Stimulated activated CD4-positive, alpha-beta T cell treated with anti-CD3 and anti-CD28 coated beads, Interleukin-1b, Interleukin-23, amount 100 ng/mL, for 1 hour (primary cell): Measurements from ENCODE around the gene TKT.
A peak's percentile ranks its signal among the peaks of the same experiment; 100 is the strongest.

Experiments
- DNase-seq, 2 donors: peaks; one replicate each; pipeline ENCODE4 v3.0.0-alpha.2; 2020; ENCODE audit warnings: low read depth in 2 of 2

The TKT gene

GRCh38 chr3:53224536-53224935, 31.3 kb downstream of the TKT start:
- no peak for DNase-seq

- no peak for DNase-seq
Observed at GRCh38 chr3:53224026-53224425, 31.8 kb downstream of the TKT start.

DNA sequence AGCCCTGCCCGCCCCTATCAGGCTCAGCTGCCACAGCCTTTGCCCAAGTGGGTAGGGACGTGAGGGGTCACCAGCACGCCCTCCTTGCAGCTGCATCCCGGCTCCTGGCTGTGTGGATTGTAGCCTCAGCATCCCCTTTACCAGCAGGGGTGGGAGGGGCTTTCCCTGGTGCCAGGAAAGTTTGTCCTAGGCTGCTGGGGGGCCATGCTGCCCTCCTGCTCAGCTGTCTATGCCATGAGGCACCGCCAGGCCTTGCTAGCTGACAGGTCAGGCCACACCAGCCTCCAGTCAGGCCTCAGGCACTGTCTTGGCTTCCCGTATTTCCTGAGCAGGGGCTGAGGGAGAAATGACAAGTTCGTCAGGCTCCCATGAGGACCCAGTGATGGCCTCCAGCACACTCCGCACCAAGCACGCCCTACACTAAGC, 32.3 kb downstream of the TKT start:
- no peak for DNase-seq

- DNase-seq: no peak
Observed at GRCh38 chr3:53223025-53223424, 32.8 kb downstream of the TKT start.

GRCh38 chr3:53222183-53222901, 33.5 kb downstream of the TKT start:
- no peak for DNase-seq

DNA sequence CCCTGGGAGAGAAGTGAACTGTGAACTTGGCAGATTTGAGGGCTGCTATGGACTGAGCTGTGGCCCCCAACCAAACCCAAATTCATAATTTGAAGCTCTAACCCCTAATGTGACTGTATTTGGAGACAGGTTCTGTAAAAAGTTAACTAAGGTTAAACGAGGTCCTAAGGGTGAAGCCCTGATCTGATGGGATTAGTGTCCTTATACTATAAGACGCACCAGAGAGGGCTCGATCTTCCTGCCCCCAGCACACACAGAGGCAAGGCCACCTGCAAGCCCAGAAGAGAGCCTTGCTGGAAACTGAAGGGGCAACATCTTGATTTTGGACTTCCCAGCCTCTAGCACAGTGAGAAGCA, 34.0 kb downstream of the TKT start:
- no peak for DNase-seq

DNA sequence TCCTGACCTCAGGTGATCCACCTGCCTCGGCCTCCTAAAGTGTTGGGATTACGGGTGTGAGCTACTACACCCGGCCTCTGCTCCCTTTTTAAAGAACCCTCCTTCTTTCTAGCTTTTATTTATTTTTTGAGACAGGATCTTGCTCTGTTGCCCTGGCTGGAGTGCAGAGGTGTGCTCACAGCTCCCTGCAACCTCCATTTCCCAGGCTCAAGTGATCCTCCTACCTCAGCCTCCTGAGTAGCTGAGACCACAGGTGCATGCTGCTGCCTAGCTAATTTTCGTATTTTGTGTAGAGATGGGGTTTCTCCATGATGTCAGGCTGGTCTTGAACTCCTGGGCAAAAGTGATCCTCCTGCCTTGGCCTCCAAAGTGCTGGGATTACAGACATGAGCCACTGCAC, 34.5 kb downstream of the TKT start:
- DNase-seq: no peak

DNA sequence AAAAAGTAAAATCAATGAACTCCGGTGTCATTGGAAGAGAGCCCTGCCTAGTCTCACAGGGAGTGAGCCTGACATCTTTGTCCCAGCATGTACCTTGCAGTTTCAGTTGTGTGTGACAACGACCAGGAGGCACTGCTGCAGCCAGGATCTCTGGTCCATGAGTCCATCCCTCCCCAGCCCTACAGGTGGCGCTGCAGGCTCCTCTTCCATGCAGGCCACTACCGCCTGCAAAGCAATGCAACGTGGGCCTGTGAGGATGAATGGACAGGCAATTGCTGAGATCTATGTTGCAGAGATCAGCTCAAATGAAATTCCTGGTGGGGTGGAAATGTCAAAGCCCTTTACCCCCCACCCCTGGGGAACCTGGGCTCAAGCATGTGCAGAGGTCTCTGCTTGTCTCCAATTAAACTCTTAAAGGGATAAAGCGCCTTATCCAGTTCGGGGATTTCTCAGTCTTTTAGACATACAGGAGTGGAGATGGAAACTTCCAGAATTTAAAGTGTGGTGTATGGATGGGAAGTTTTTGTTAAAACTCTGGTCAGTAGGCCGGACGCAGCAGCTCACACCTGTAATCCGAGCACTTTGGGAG, 35.8 kb downstream of the TKT start:
- peak; percentile 47 to 62 for DNase-seq

- no peak for DNase-seq
Observed at GRCh38 chr3:53218131-53218530, 37.7 kb downstream of the TKT start.

GRCh38 chr3:53217175-53217574, 38.6 kb downstream of the TKT start:
- no peak for DNase-seq

DNA sequence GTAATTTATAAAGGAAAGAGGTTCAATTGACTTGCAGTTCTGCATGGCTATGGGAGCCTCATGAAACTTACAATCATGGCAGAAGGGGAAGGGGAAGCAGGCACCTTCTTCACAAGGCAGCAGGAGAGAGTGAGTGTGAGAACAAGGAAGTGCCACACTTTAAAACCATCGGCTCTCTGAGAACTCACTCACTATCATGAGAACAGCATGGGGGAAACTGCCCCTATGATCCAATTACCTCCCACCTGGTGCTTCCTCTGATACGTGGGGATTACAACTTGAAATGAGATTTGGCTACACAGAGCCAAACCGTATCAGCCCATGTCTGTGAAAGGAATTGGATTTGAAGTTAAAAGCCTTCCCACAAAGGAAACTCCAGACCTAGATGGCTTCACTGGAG, 39.1 kb downstream of the TKT start:
- no peak for DNase-seq

DNA sequence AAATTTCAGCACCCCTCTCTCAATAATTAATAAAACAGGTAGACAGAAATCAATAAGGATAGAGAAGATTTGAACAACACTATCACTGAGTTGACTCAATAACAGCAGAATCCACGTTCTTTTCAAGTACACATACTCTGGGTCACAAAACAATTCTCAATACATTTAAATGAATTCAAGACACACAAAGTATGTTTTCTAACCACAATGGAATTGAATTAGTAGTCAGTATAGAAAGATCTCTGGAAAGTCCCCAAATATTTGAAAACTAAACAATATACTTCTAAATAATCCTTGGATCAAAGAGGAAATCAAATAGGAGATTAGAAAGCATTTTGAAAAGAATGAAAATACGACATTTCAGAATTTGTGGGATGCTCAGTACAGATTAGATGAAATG, 40.0 kb downstream of the TKT start:
- no peak for DNase-seq

GRCh38 chr3:53213276-53213675, 42.5 kb downstream of the TKT start:
- no peak for DNase-seq

GRCh38 chr3:53211706-53212702, 43.8 kb downstream of the TKT start:
- DNase-seq: no peak

GRCh38 chr3:53202331-53203015, 53.3 kb downstream of the TKT start:
- DNase-seq: no peak

DNA sequence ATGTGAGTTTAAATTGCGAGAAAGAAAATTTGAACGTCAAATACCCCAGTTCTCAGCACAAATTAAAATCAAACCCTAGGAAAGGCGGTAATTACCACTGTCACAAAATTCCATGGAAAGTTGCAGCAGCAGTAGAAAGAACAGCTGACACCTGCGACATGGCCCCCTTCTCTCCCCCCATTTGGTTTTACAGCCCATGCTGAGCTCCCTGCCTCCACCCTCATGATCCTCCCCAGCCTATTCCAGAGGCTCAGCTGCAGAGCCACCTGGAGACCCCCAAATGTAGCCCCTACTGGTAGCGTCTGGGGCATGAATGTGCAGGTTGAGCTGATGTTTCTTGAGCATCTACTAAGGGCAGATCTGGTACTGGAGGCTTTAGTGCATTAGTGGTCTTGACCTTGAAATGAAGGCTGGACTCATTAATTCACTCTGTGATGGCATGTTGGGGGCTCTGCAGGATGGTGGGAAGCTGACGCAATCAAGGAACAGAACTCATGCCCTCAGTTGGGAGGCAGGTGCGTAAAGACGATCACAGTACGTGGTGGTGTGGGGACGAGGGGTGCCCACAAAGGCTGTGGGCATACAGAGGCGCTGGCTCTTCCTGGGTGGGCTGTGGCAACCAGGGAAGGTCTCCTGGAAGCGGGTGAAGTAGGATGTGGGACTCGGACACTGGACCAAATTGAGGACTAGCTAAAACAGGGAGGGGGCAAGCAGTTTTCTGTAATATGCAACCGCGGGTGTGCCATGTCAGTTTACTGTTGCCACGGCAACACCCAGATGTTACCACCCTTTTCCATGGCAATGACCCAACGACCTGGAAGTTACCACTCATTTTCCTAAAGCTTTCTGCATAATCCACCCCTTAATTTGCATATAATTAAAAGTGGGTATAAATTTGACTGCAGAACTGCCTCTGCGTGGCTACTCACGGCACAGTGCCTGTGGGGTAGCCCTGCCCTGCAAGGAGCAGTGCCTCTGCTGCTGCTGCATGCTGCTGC, 55.0 kb downstream of the TKT start:
- DNase-seq: no peak

- DNase-seq: no peak
Observed at GRCh38 chr3:53199834-53200233, 56.0 kb downstream of the TKT start.

- no peak for DNase-seq
Observed at GRCh38 chr3:53198996-53199395, 56.8 kb downstream of the TKT start.

DNA sequence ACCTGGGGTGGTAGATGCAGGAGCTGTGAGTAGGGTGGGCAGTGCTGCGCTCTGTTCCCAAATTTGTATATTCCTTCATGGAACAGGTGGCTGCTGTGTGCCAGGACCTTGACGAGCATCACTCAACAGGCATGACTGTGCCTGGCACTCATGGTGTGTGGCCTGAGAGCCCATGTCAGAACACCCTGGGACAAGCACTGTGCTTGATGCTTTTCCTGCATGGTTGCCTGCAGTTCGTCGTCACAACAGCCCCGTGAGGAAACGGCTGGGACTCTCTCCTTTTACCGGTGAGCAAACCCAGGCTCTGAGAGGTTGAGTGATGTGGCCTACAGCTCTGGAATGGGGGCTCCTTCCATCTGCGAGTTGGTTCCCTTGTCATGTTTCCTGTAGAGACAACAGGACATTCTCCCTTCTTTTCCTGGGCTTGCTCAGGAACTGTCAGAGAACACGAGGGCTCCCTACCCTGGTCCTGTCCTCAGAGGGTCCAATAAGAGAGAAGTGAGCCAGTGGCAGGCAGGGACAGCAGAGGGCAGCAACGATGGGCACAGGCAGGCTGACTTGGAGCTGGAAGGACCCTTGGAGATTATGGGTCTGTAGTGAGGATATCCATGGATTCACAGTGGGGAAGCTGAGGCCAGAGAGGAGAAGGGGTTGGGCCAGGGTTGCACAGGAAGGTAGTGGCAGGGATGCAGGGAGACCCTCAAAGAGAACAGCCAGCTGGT, 57.4 kb downstream of the TKT start:
- no peak for DNase-seq
